SK-N-SH treated with all-trans-retinoic acid at 6 μM for 48 hours (cell line): ENCODE measurements around the gene ATPAF2.

Experiments used
- ATAC-seq: fragments of 200-7000 bp; cut with Tn5 transposase; 3 replicates; pipeline ENCODE4 v1.9.1; 2020; ENCODE audit warnings: mild to moderate bottlenecking, moderate library complexity
- ARNTL ChIP-seq: fragments of 450-650 bp; formaldehyde crosslinking; IDR thresholded peaks from 2 replicates; pipeline ENCODE4 v1.5.0; 2020; ENCODE audit warnings: low read depth, mild to moderate bottlenecking, moderate library complexity, borderline replicate concordance
- BACH2 ChIP-seq: fragments of 250-450 bp; sonication (Bioruptor Pico); IDR thresholded peaks from 2 replicates; pipeline ENCODE4 v1.9.0; 2021; ENCODE audit warnings: mild to moderate bottlenecking, borderline replicate concordance
- CREB5 ChIP-seq: fragments of 250-450 bp; sonication (Bioruptor Pico); IDR thresholded peaks from 2 replicates; pipeline ENCODE4 v1.5.1; 2020; ENCODE audit warnings: low read depth, mild to moderate bottlenecking, moderate library complexity
- CSDC2 ChIP-seq: fragments of 250-450 bp; sonication (Bioruptor Pico); IDR thresholded peaks from 2 replicates; pipeline ENCODE4 v1.5.0; 2020; ENCODE audit warnings: mild to moderate bottlenecking, moderate library complexity
- CSRNP3 ChIP-seq: fragments of 250-450 bp; sonication (Bioruptor Pico); IDR thresholded peaks from 2 replicates; pipeline ENCODE4 v1.5.1; 2021; ENCODE audit warnings: mild to moderate bottlenecking, moderate library complexity
- ESRRG ChIP-seq: fragments of 250-450 bp; sonication (Bioruptor Pico); IDR thresholded peaks from 2 replicates; pipeline ENCODE4 v1.6.1; 2021; ENCODE audit warnings: mild to moderate bottlenecking
- GLIS3 ChIP-seq: fragments of 250-450 bp; sonication (Bioruptor Pico); IDR thresholded peaks from 2 replicates; pipeline ENCODE4 v1.5.0; 2020; ENCODE audit warnings: mild to moderate bottlenecking, moderate library complexity
- ISL1 ChIP-seq: fragments of 250-450 bp; sonication (Bioruptor Pico); IDR thresholded peaks from 2 replicates; pipeline ENCODE4 v2.1.2; 2022; ENCODE audit warnings: mild to moderate bottlenecking, moderate library complexity
- OSR1 ChIP-seq: fragments of 250-450 bp; sonication (Bioruptor Pico); IDR thresholded peaks from 2 replicates; pipeline ENCODE4 v1.8.0; 2022; ENCODE audit warnings: moderate library complexity, mild to moderate bottlenecking, inconsistent platforms
- PPARA ChIP-seq: fragments of 250-450 bp; sonication (Bioruptor Pico); IDR thresholded peaks from 2 replicates; pipeline ENCODE4 v1.5.0; 2020; ENCODE audit warnings: mild to moderate bottlenecking, borderline replicate concordance
- RARB ChIP-seq: fragments of 250-450 bp; sonication (Bioruptor Pico); IDR thresholded peaks from 2 replicates; pipeline ENCODE4 v1.8.0; 2021; ENCODE audit warnings: mild to moderate bottlenecking, moderate library complexity
- SNAI2 ChIP-seq: fragments of 250-450 bp; sonication (Bioruptor Pico); IDR thresholded peaks from 2 replicates; pipeline ENCODE4 v1.5.0; 2020; ENCODE audit warnings: mild to moderate bottlenecking, moderate library complexity
- TCF4 ChIP-seq: fragments of 250-450 bp; sonication (Bioruptor Pico); IDR thresholded peaks from 2 replicates; pipeline ENCODE4 v1.8.0; 2021; ENCODE audit warnings: mild to moderate bottlenecking, moderate library complexity, borderline replicate concordance
- TOX ChIP-seq: fragments of 250-450 bp; sonication (Bioruptor Pico); IDR thresholded peaks from 2 replicates; pipeline ENCODE4 v1.8.0; 2021; ENCODE audit warnings: mild to moderate bottlenecking, moderate library complexity, borderline replicate concordance
- ZC3H10 ChIP-seq: fragments of 250-450 bp; sonication (Bioruptor Pico); IDR thresholded peaks from 2 replicates; pipeline ENCODE4 v1.5.1; 2021; ENCODE audit warnings: mild to moderate bottlenecking, moderate library complexity
- ZFP3 ChIP-seq: fragments of 250-450 bp; sonication (Bioruptor Pico); IDR thresholded peaks from 2 replicates; pipeline ENCODE4 v1.5.0; 2020; ENCODE audit warnings: mild to moderate bottlenecking, moderate library complexity
- ZFP30 ChIP-seq: fragments of 450-650 bp; formaldehyde crosslinking; IDR thresholded peaks from 2 replicates; pipeline ENCODE4 v1.5.0; 2022; ENCODE audit warnings: mild to moderate bottlenecking, moderate library complexity
- ZNF565 ChIP-seq: fragments of 450-650 bp; formaldehyde crosslinking; conservative IDR thresholded peaks from 2 replicates; pipeline ENCODE4 v1.5.0; 2020; ENCODE audit warnings: low read depth, mild to moderate bottlenecking, moderate library complexity
- TF ChIP-seq, protein P1 (sequence below): fragments of 250-450 bp; sonication (Bioruptor Pico); IDR thresholded peaks from 2 replicates; pipeline ENCODE4 v1.5.0; 2020; ENCODE audit warnings: mild to moderate bottlenecking, moderate library complexity
- TF ChIP-seq, protein P2 (sequence below): fragments of 250-450 bp; sonication (Bioruptor Pico); IDR thresholded peaks from 2 replicates; pipeline ENCODE4 v1.8.0; 2020; ENCODE audit warnings: mild to moderate bottlenecking, moderate library complexity, borderline replicate concordance
- TF ChIP-seq, protein P3 (sequence below): fragments of 250-450 bp; sonication (Bioruptor Pico); IDR thresholded peaks from 2 replicates; pipeline ENCODE4 v1.8.0; 2021; ENCODE audit warnings: low read depth, mild to moderate bottlenecking, moderate library complexity, borderline replicate concordance

ATPAF2 gene

DNA sequence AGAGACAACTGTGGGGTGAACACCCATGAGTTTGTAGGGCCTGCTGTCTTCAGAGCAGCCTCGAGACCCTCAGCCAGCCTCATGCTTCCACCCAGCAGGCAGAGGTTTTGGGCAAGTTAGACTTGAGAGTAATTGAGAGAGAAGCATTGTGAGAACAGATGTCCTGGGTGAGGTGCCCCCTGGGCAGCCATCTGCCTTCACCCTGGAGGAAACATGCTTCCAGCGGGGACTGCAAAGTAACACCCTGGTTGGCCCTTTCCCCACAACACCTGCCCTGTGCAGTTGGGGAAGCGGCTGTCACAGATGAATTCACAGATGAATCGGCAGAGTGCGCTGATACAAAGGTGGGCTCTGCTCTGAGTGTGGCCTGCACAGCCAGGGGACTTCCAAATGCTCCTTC lies 23.4 kb downstream of the ATPAF2 start:
- TF ChIP-seq CREB5 (CRISPR knock-in tag), result no peak
- no peak for TF ChIP-seq ZNF565
- TF ChIP-seq RARB (CRISPR knock-in tag), result no peak
- TF ChIP-seq ZFP3 (CRISPR knock-in tag), result no peak
- TF ChIP-seq CSDC2, result no peak
- no peak for TF ChIP-seq PPARA (CRISPR knock-in tag)
- no peak for TF ChIP-seq SNAI2
- TF ChIP-seq TOX (CRISPR knock-in tag), result no peak
- TF ChIP-seq GLIS3 (CRISPR knock-in tag), result no peak
- TF ChIP-seq, protein P1, sequence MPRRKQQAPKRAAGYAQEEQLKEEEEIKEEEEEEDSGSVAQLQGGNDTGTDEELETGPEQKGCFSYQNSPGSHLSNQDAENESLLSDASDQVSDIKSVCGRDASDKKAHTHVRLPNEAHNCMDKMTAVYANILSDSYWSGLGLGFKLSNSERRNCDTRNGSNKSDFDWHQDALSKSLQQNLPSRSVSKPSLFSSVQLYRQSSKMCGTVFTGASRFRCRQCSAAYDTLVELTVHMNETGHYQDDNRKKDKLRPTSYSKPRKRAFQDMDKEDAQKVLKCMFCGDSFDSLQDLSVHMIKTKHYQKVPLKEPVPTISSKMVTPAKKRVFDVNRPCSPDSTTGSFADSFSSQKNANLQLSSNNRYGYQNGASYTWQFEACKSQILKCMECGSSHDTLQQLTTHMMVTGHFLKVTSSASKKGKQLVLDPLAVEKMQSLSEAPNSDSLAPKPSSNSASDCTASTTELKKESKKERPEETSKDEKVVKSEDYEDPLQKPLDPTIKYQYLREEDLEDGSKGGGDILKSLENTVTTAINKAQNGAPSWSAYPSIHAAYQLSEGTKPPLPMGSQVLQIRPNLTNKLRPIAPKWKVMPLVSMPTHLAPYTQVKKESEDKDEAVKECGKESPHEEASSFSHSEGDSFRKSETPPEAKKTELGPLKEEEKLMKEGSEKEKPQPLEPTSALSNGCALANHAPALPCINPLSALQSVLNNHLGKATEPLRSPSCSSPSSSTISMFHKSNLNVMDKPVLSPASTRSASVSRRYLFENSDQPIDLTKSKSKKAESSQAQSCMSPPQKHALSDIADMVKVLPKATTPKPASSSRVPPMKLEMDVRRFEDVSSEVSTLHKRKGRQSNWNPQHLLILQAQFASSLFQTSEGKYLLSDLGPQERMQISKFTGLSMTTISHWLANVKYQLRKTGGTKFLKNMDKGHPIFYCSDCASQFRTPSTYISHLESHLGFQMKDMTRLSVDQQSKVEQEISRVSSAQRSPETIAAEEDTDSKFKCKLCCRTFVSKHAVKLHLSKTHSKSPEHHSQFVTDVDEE (CRISPR knock-in tag), result no peak
- no peak for TF ChIP-seq ZC3H10 (CRISPR knock-in tag)
- TF ChIP-seq OSR1 (CRISPR knock-in tag), result no peak
- no peak for TF ChIP-seq TCF4 (CRISPR knock-in tag)
- no peak for TF ChIP-seq ZFP30 (CRISPR knock-in tag)
- TF ChIP-seq, protein P2, sequence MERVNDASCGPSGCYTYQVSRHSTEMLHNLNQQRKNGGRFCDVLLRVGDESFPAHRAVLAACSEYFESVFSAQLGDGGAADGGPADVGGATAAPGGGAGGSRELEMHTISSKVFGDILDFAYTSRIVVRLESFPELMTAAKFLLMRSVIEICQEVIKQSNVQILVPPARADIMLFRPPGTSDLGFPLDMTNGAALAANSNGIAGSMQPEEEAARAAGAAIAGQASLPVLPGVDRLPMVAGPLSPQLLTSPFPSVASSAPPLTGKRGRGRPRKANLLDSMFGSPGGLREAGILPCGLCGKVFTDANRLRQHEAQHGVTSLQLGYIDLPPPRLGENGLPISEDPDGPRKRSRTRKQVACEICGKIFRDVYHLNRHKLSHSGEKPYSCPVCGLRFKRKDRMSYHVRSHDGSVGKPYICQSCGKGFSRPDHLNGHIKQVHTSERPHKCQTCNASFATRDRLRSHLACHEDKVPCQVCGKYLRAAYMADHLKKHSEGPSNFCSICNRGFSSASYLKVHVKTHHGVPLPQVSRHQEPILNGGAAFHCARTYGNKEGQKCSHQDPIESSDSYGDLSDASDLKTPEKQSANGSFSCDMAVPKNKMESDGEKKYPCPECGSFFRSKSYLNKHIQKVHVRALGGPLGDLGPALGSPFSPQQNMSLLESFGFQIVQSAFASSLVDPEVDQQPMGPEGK (CRISPR knock-in tag), result no peak
- TF ChIP-seq, protein P3, sequence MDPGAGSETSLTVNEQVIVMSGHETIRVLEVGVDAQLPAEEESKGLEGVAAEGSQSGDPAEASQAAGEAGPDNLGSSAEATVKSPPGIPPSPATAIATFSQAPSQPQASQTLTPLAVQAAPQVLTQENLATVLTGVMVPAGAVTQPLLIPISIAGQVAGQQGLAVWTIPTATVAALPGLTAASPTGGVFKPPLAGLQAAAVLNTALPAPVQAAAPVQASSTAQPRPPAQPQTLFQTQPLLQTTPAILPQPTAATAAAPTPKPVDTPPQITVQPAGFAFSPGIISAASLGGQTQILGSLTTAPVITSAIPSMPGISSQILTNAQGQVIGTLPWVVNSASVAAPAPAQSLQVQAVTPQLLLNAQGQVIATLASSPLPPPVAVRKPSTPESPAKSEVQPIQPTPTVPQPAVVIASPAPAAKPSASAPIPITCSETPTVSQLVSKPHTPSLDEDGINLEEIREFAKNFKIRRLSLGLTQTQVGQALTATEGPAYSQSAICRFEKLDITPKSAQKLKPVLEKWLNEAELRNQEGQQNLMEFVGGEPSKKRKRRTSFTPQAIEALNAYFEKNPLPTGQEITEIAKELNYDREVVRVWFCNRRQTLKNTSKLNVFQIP (CRISPR knock-in tag), result no peak
- no peak for TF ChIP-seq ARNTL (CRISPR knock-in tag)
- TF ChIP-seq, all 23 proteins: peak for 0
- no peak for ATAC-seq

- ATAC-seq, result no peak
- TF ChIP-seq ZNF565 (no peak), OSR1 (CRISPR knock-in tag) (no peak), BACH2 (CRISPR knock-in tag) (no peak), ZFP3 (CRISPR knock-in tag) (no peak), TOX (CRISPR knock-in tag) (no peak), CSDC2 (no peak), ZC3H10 (CRISPR knock-in tag) (no peak), TCF4 (CRISPR knock-in tag) (no peak), GLIS3 (CRISPR knock-in tag) (no peak), SNAI2 (no peak), ESRRG (CRISPR knock-in tag) (no peak), CSRNP3 (CRISPR knock-in tag) (no peak), ZFP30 (CRISPR knock-in tag) (no peak), ISL1 (CRISPR knock-in tag) (no peak), ARNTL (CRISPR knock-in tag) (no peak), CREB5 (CRISPR knock-in tag) (no peak), PPARA (CRISPR knock-in tag) (no peak)
- TF ChIP-seq, protein P2 (CRISPR knock-in tag), result no peak
- TF ChIP-seq, protein P3 (CRISPR knock-in tag), result no peak
These were observed 25.0 kb downstream of the ATPAF2 start for GRCh38 chr17:18014006-18014405.
